Progenitor cell of endocrine pancreas (in vitro differentiated cells): Measurements from ENCODE around the gene CDH1. TPM values are rescaled to one million over a fixed set of nuclear protein-coding genes. Genes with fewer than 3 reads are reported as not detected.

ENCODE experiments used
- DNase-seq: peaks from one replicate; pipeline ENCODE4 v3.0.0; 2021; ENCODE audit warnings: low spot score; ENCODE audit not compliant: unreplicated experiment
- H3K27ac Mint-ChIP-seq: 2 replicates; pipeline ENCODE4 v1.8.0; 2021; ENCODE audit warnings: mild to moderate bottlenecking, moderate library complexity, mixed read lengths
- H3K27me3 Mint-ChIP-seq: 2 replicates; pipeline ENCODE4 v1.8.0; 2021; ENCODE audit warnings: mixed read lengths
- H3K36me3 Mint-ChIP-seq: 2 replicates; pipeline ENCODE4 v1.8.0; 2022; ENCODE audit warnings: mixed read lengths; ENCODE audit not compliant: insufficient read depth
- H3K4me1 Mint-ChIP-seq: 2 replicates; pipeline ENCODE4 v1.8.0; 2021; ENCODE audit warnings: low read depth, mixed read lengths
- H3K4me3 Mint-ChIP-seq: 2 replicates; pipeline ENCODE4 v1.8.0; 2021; ENCODE audit warnings: low read depth, mild to moderate bottlenecking, moderate library complexity, mixed read lengths
- H3K9me3 Mint-ChIP-seq: 2 replicates; pipeline ENCODE4 v1.8.0; 2021; ENCODE audit warnings: low read depth, mixed read lengths
- CTCF ChIP-seq: fragments of 200-600 bp; sonication (generic); IDR thresholded peaks from one replicate; pipeline ENCODE4 v1.5.0; 2021; ENCODE audit warnings: antibody characterized with exemption, mild to moderate bottlenecking; ENCODE audit not compliant: unreplicated experiment
- total RNA-seq: library from RNA; stranded (reverse); gene quantifications from 2 replicates; pipeline ENCODE4 v1.2.1, GENCODE V29; 2021

CDH1 gene
- total RNA-seq, 1 donor from 2014 or later, result 586 TPM

- no peak overlapping the region for H3K27ac Mint-ChIP-seq
- TF ChIP-seq CTCF, result no peak
- peaks cover 43% of the 10 kb centered on the region for H3K36me3 Mint-ChIP-seq
- H3K4me1 Mint-ChIP-seq, result no peaks in the 10 kb centered on the region
- no peaks in the 10 kb centered on the region for H3K27me3 Mint-ChIP-seq
- no peak overlapping the region for H3K4me3 Mint-ChIP-seq
- no peak for DNase-seq
- no peaks in the 10 kb centered on the region for H3K9me3 Mint-ChIP-seq
Measured at GRCh38 chr16:68806422-68806821, 69.3 kb downstream of the CDH1 start.

GRCh38 chr16:68806981-68807380, 69.9 kb downstream of the CDH1 start:
- peaks cover 44% of the 10 kb centered on the region for H3K36me3 Mint-ChIP-seq
- H3K4me1 Mint-ChIP-seq, result no peaks in the 10 kb centered on the region
- TF ChIP-seq CTCF, result no peak
- no peak overlapping the region for H3K4me3 Mint-ChIP-seq
- no peaks in the 10 kb centered on the region for H3K27me3 Mint-ChIP-seq
- DNase-seq, result no peak
- H3K27ac Mint-ChIP-seq, result no peak overlapping the region
- no peaks in the 10 kb centered on the region for H3K9me3 Mint-ChIP-seq

DNA sequence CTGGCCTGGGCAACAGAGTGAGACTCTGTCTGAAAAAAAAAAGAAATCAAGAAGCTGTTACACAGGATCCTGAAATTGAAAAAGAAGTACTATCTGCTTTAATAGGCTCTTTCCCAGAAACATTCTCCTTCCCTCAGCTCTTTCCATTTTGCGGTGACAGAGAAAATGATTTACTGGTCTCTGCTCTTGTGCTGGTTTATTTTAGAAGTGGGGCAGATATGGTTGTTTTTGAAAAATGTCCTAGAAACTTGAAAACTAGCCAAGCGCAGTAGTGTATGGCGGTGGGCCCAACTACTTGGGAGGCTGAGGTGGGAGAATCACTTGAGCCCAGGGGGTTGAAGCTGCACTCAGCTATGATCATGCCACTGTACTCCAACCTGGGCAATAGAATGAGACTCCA, 77.4 kb downstream of the CDH1 start:
- TF ChIP-seq CTCF, result no peak
- DNase-seq, result no peak
- Mint-ChIP-seq H3K4me1 (no peaks in the 10 kb centered on the region), H3K36me3 (peaks cover 51% of the 10 kb centered on the region), H3K27me3 (no peaks in the 10 kb centered on the region), H3K4me3 (no peak overlapping the region), H3K9me3 (no peaks in the 10 kb centered on the region), H3K27ac (peak overlapping the region; percentile 56)

GRCh38 chr16:68823401-68824135, 86.5 kb downstream of the CDH1 start:
- H3K4me1 Mint-ChIP-seq, result no peaks in the 10 kb centered on the region
- DNase-seq, result no peak
- peaks cover 48% of the 10 kb centered on the region for H3K36me3 Mint-ChIP-seq
- no peak overlapping the region for H3K4me3 Mint-ChIP-seq
- peak overlapping the region; percentile 13 for H3K27ac Mint-ChIP-seq
- no peak for TF ChIP-seq CTCF
- no peaks in the 10 kb centered on the region for H3K9me3 Mint-ChIP-seq
- H3K27me3 Mint-ChIP-seq, result no peaks in the 10 kb centered on the region

DNA sequence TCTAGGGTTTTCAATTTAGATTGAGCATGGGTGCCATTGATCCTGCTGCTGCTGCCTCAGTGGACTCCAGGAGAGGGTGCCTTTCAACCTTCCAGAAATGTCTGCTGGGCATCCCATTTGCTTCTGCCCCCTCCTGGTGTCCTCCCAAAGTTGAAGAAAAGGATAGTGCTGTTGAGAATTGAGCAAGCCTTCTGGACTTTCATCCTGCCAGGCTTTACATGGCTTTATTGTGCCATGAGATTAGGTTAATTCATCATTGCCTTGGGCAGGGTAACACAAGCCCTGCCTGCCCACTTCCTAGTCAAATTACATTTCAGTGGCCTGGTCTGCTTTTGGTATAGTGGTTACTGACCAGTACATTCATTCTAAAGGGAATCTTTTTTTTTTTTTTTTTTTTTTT, 88.3 kb downstream of the CDH1 start:
- Mint-ChIP-seq H3K36me3 (peaks cover 60% of the 10 kb centered on the region), H3K9me3 (no peaks in the 10 kb centered on the region), H3K4me1 (no peaks in the 10 kb centered on the region), H3K27me3 (no peaks in the 10 kb centered on the region), H3K27ac (no peak overlapping the region), H3K4me3 (no peak overlapping the region)
- no peak for DNase-seq
- TF ChIP-seq CTCF, result no peak
